B cell (primary cell): ENCODE results near the gene PEAK1. TPM values are rescaled to one million over a fixed set of nuclear protein-coding genes. Genes with fewer than 3 reads are reported as not detected.

Experiments
- ATAC-seq: fragments of 200-7000 bp; cut with Tn5 transposase; one replicate; pipeline ENCODE4 v1.10.0; 2021; ENCODE audit warnings: low read depth, mild to moderate bottlenecking, moderate number of reproducible peaks, moderate library complexity
- CTCF ChIA-PET: fragments of 350-600 bp; sonication (Branson Sonifier 250); formaldehyde crosslinking; loops from one replicate; lab custom pipeline; 2021; ENCODE audit warnings: antibody characterized with exemption, inconsistent platforms; lab: Charles Lee
- POLR2A ChIA-PET: fragments of 350-600 bp; sonication (Branson Sonifier 250); formaldehyde crosslinking; loops from one replicate; lab custom pipeline; 2021; ENCODE audit warnings: antibody characterized with exemption; lab: Charles Lee
- DNase-seq: peaks from one replicate; pipeline ENCODE4 v3.0.0; 2013
- H2AFZ ChIP-seq: 2 replicates; pipeline ENCODE4 v1.6.1; 2012; ENCODE audit warnings: mild to moderate bottlenecking, low read depth, low read length; ENCODE audit not compliant: insufficient read depth, poor library complexity, severe bottlenecking
- H3K27ac ChIP-seq, 2 donors: 1 replicate in 1 of 2; 2 replicates in 1 of 2; pipeline ENCODE4 v1.5.1; 2012 to 2013; ENCODE audit warnings: low read length in 2 of 2, mild to moderate bottlenecking in 2 of 2, moderate library complexity in 1 of 2
- H3K27me3 ChIP-seq, 4 experiments: fragments of 200-600 bp in 1 of 4; sonication (generic) in 1 of 4; replicated peaks in 1 of 4; 1 replicate in 2 of 4; 2 replicates in 2 of 4; pipeline versions ENCODE4 v1.6.1 to v1.7.0; 2013 to 2016; ENCODE audit warnings: low read length in 3 of 4, mild to moderate bottlenecking in 2 of 4, mixed read lengths in 1 of 4, moderate library complexity in 1 of 4; ENCODE audit not compliant: insufficient read depth in 4 of 4, control insufficient read depth in 3 of 4; ENCODE audit errors: control extremely low read depth in 1 of 4
- H3K36me3 ChIP-seq, 2 experiments: replicated peaks in 1 of 2; 1 replicate in 1 of 2; 2 replicates in 1 of 2; pipeline versions ENCODE4 v1.6.1 to v1.7.1; 2013; ENCODE audit warnings: low read length in 1 of 2; ENCODE audit not compliant: insufficient read depth in 2 of 2, control insufficient read depth in 1 of 2; ENCODE audit errors: control extremely low read depth in 1 of 2, extremely low read depth in 1 of 2
- H3K4me1 ChIP-seq, 2 donors: fragments of 200-600 bp in 1 of 2; sonication (generic) in 1 of 2; 1 replicate in 1 of 2; 2 replicates in 1 of 2; pipeline versions ENCODE4 v1.5.1 to v1.6.1; 2013 to 2017; ENCODE audit warnings: low read length in 2 of 2; ENCODE audit not compliant: control insufficient read depth in 2 of 2, insufficient read depth in 2 of 2
- H3K4me2 ChIP-seq: replicated peaks from 2 replicates; pipeline ENCODE3; 2012; ENCODE audit warnings: mild to moderate bottlenecking, low read depth, low read length; ENCODE audit not compliant: poor library complexity, severe bottlenecking
- H3K4me3 ChIP-seq, 5 experiments: fragments of 200-600 bp in 1 of 5; sonication (generic) in 1 of 5; 1 replicate in 3 of 5; 2 replicates in 2 of 5; pipeline versions ENCODE4 v1.5.1 to v1.7.0; 2011 to 2016; ENCODE audit warnings: low read length in 4 of 5, mild to moderate bottlenecking in 4 of 5, low read depth in 2 of 5, control low read depth in 1 of 5, moderate library complexity in 1 of 5; ENCODE audit not compliant: insufficient read depth in 1 of 5; ENCODE audit errors: control extremely low read depth in 1 of 5, extremely low read depth in 1 of 5
- H3K79me2 ChIP-seq: fragments of 200-600 bp; sonication (generic); one replicate; pipeline ENCODE4 v1.6.0; 2016; ENCODE audit warnings: low read length; ENCODE audit not compliant: control insufficient read depth, insufficient read depth
- H3K9ac ChIP-seq: fragments of 200-600 bp; sonication (generic); 2 replicates; pipeline ENCODE4 v1.6.1; 2017; ENCODE audit warnings: mild to moderate bottlenecking, low read length, moderate library complexity
- H3K9me3 ChIP-seq, 3 donors: one replicate each; pipeline versions ENCODE4 v1.6.1 to v1.7.1; 2013; ENCODE audit warnings: low read length in 2 of 3; ENCODE audit not compliant: control insufficient read depth in 2 of 3, insufficient read depth in 1 of 3; ENCODE audit errors: control extremely low read depth in 1 of 3
- H4K20me1 ChIP-seq: 2 replicates; pipeline ENCODE4 v1.6.0; 2012; ENCODE audit warnings: mild to moderate bottlenecking, low read length; ENCODE audit not compliant: insufficient read depth, control insufficient read depth, poor library complexity, severe bottlenecking
- H3K27ac Mint-ChIP-seq: one replicate; pipeline ENCODE4 v1.8.0; 2021; ENCODE audit warnings: mixed read lengths
- H3K27me3 Mint-ChIP-seq: one replicate; pipeline ENCODE4 v1.8.0; 2021; ENCODE audit warnings: mixed read lengths
- H3K4me1 Mint-ChIP-seq: one replicate; pipeline ENCODE4 v1.8.0; 2021; ENCODE audit warnings: mixed read lengths
- H3K4me3 Mint-ChIP-seq: one replicate; pipeline ENCODE4 v1.8.0; 2021; ENCODE audit warnings: mixed read lengths
- H3K9me3 Mint-ChIP-seq: one replicate; pipeline ENCODE4 v1.8.0; 2022; ENCODE audit warnings: mixed read lengths; ENCODE audit not compliant: insufficient read depth
- CTCF ChIP-seq: fragments of 200-600 bp; IDR thresholded peaks from one replicate; pipeline ENCODE4 v1.8.0; 2022; ENCODE audit warnings: antibody characterized with exemption, mild to moderate bottlenecking
- EZH2 ChIP-seq: IDR thresholded peaks from 2 replicates; pipeline ENCODE4 v1.6.1; 2012; ENCODE audit warnings: borderline replicate concordance, low read depth, mild to moderate bottlenecking, moderate library complexity, low read length; ENCODE audit not compliant: insufficient read depth, poor library complexity, severe bottlenecking
- WGBS: methylation state at CpG from one replicate; pipeline ENCODE4 v1.1.5; 2013; ENCODE audit warnings: missing lambda C conversion rate; ENCODE audit not compliant: insufficient coverage; 5-methylcytosine and 5-hydroxymethylcytosine counted together
- intact Hi-C: fragments of 100-400 bp; cut with micrococcal nuclease; formaldehyde crosslinking; loops from one replicate; pipeline ENCODE4 v1.10.0; 2022
- polyA plus RNA-seq: library from polyadenylated mRNA; depleted of rRNA; stranded (reverse); fragments of >200 nt; gene quantifications from 2 replicates; pipeline ENCODE4 v1.2.3, GENCODE V29; 2012
- total RNA-seq, 2 donors: library from RNA; stranded (reverse); fragments of 120-200 nt in 1 of 2; gene quantifications; 1 replicate in 1 of 2; 2 replicates in 1 of 2; pipeline versions ENCODE4 v1.2.3 to v1.2.4, GENCODE V29; 2013 to 2022

PEAK1 gene
- total and polyA plus RNA-seq, 2 donors (not counting 1 experiment from before 2014, with no cell fraction given): 13.4 to 38.0 TPM

GRCh38 chr15:77209221-77209620 lies 210.7 kb downstream of the PEAK1 start:
- no peaks in the 10 kb centered on the region for H3K9me3 Mint-ChIP-seq
- ChIA-PET POLR2A (no interaction called here), CTCF (no interaction called here)
- no peaks in the 10 kb centered on the region for H4K20me1 ChIP-seq
- peaks cover 0 to 3% of the 10 kb centered on the region in 2 experiments for H3K36me3 ChIP-seq
- DNase-seq (no peak), ATAC-seq (no peak)
- no peaks in the 10 kb centered on the region for H3K27me3 Mint-ChIP-seq
- H3K4me1 Mint-ChIP-seq: no peaks in the 10 kb centered on the region
- no peak overlapping the region for H3K9ac ChIP-seq
- H3K4me3 Mint-ChIP-seq: no peak overlapping the region
- H3K9me3 ChIP-seq: peaks cover 0 to 1% (median 0%) of the 10 kb centered on the region in 3 donors
- TF ChIP-seq CTCF (no peak), EZH2 (no peak)
- H3K27ac Mint-ChIP-seq: no peak overlapping the region
- H3K79me2 ChIP-seq: no peaks in the 10 kb centered on the region
- intact Hi-C loops: no loop called here
- no peaks in the 10 kb centered on the region for H3K4me1 ChIP-seq
- H3K27ac ChIP-seq: no peak overlapping the region
- H2AFZ ChIP-seq: no peak overlapping the region
- WGBS: no CpG with 5 or more reads among the region's 2 CpGs
- no peak overlapping the region for H3K4me3 ChIP-seq
- H3K27me3 ChIP-seq: no peaks in the 10 kb centered on the region
- no peak overlapping the region for H3K4me2 ChIP-seq

- H3K27me3 Mint-ChIP-seq: no peaks in the 10 kb centered on the region
- Histone ChIP-seq H3K27ac (no peak overlapping the region), H3K79me2 (no peaks in the 10 kb centered on the region), H3K9me3 (peaks cover 0 to 1% (median 0%) of the 10 kb centered on the region in 3 donors), H3K36me3 (peaks cover 0 to 6% of the 10 kb centered on the region in 2 experiments), H3K4me2 (no peak overlapping the region), H3K4me3 (no peak overlapping the region), H3K4me1 (no peaks in the 10 kb centered on the region), H3K9ac (no peak overlapping the region), H2AFZ (no peak overlapping the region), H4K20me1 (no peaks in the 10 kb centered on the region), H3K27me3 (no peaks in the 10 kb centered on the region)
- no peaks in the 10 kb centered on the region for H3K4me1 Mint-ChIP-seq
- intact Hi-C loops: no loop called here
- ChIA-PET POLR2A (no interaction called here), CTCF (no interaction called here)
- no peaks in the 10 kb centered on the region for H3K9me3 Mint-ChIP-seq
- DNase-seq: no peak
- ATAC-seq: no peak
- no peak overlapping the region for H3K4me3 Mint-ChIP-seq
- 90% methylated on average over 2 of the region's 3 CpGs for WGBS
- TF ChIP-seq EZH2 (no peak), CTCF (no peak)
- no peak overlapping the region for H3K27ac Mint-ChIP-seq
These were observed 211.7 kb downstream of the PEAK1 start for GRCh38 chr15:77208241-77208640.
